K562 (cell line): ENCODE measurements around the gene EBF4. TPM values are rescaled to one million over a fixed set of nuclear protein-coding genes. Genes with fewer than 3 reads are reported as not detected.

Experiments used
- ATAC-seq: fragments of 200-7000 bp; cut with Tn5 transposase; 3 replicates; pipeline ENCODE4 v1.9.1; 2020; ENCODE audit warnings: moderate library complexity
- BruUV-seq: library from RNA; stranded (reverse); fragments of 400-500 nt; replicated peaks from 2 replicates; lab custom pipeline; 2021; lab: Mats Ljungman, UMichigan
- CTCF ChIA-PET: fragments of 300-600 bp; formaldehyde crosslinking; extraction: SDS; loops from one replicate; lab custom pipeline; 2021; ENCODE audit warnings: low intra/inter-chr PET ratio; lab: Yijun Ruan, JAX
- POLR2A ChIA-PET: fragments of 300-600, 350-650 bp; sonication (Branson Sonifier 250); formaldehyde crosslinking; extraction: SDS; loops from one replicate; lab custom pipeline; 2021; ENCODE audit warnings: antibody characterized with exemption, inconsistent platforms; lab: Yijun Ruan, JAX
- DNase-seq, 4 experiments: peaks; one replicate each; pipeline versions ENCODE4 v3.0.0 to v3.0.0-alpha.2; 2011 to 2018; ENCODE audit warnings: low spot score in 3 of 4, mixed read lengths in 3 of 4; ENCODE audit errors: extremely low read depth in 1 of 4
- FAIRE-seq: peaks from 2 replicates; lab custom pipeline; 2011; peaks lifted over from hg19 to GRCh38; lab: Jason Lieb, UNC
- H2AFZ ChIP-seq: 2 replicates; pipeline ENCODE4 v1.6.0; 2011; ENCODE audit warnings: low read depth, low read length, control low read depth, inconsistent platforms
- H3K27ac ChIP-seq: fragments of 200-600 bp; 3 replicates; pipeline ENCODE4 v1.8.0; 2011; ENCODE audit warnings: low read depth, mild to moderate bottlenecking, control low read depth, inconsistent platforms, low read length, moderate library complexity, mixed read lengths; ENCODE audit errors: extremely low read depth
- H3K27me3 ChIP-seq, 2 experiments: fragments of 300-600 bp in 1 of 2; 2 replicates in 1 of 2; 3 replicates in 1 of 2; pipeline versions ENCODE4 v1.6.0 to v1.8.0; 2011; ENCODE audit warnings: inconsistent platforms in 2 of 2, low read length in 2 of 2, mild to moderate bottlenecking in 1 of 2, mixed read lengths in 1 of 2, moderate library complexity in 1 of 2; ENCODE audit not compliant: control insufficient read depth in 2 of 2, insufficient read depth in 2 of 2
- H3K36me3 ChIP-seq: fragments of 300-600 bp; 3 replicates; pipeline ENCODE4 v1.8.0; 2011; ENCODE audit warnings: mild to moderate bottlenecking, low read length, inconsistent platforms; ENCODE audit not compliant: control insufficient read depth, insufficient read depth
- H3K4me1 ChIP-seq, 2 experiments: fragments of 200-600 bp in 1 of 2; replicated peaks in 1 of 2; 2 replicates in 1 of 2; 3 replicates in 1 of 2; pipeline versions ENCODE4 v1.5.1 to v1.8.0; 2011; ENCODE audit warnings: inconsistent platforms in 2 of 2, low read length in 2 of 2, mild to moderate bottlenecking in 1 of 2, mixed read lengths in 1 of 2, moderate library complexity in 1 of 2; ENCODE audit not compliant: control insufficient read depth in 2 of 2, insufficient read depth in 2 of 2
- H3K4me2 ChIP-seq: 2 replicates; pipeline ENCODE4 v1.6.1; 2011; ENCODE audit warnings: low read length, control low read depth, inconsistent platforms, mixed read lengths; ENCODE audit not compliant: insufficient read depth
- H3K4me3 ChIP-seq: fragments of 200-600 bp; sonication (generic), shearing (Covaris generic); 2 replicates; pipeline ENCODE4 v1.5.1; 2016; ENCODE audit warnings: control low read depth, inconsistent platforms
- H3K79me2 ChIP-seq: fragments of 200-600 bp; 3 replicates; pipeline ENCODE4 v1.8.0; 2011; ENCODE audit warnings: low read length, inconsistent platforms; ENCODE audit not compliant: control insufficient read depth, insufficient read depth
- H3K9ac ChIP-seq, 2 experiments: 2 replicates each; pipeline versions ENCODE4 v1.6.0 to v1.6.1; 2011; ENCODE audit warnings: low read depth in 2 of 2, low read length in 2 of 2, control low read depth in 1 of 2, inconsistent platforms in 1 of 2, mild to moderate bottlenecking in 1 of 2, mixed read lengths in 1 of 2; ENCODE audit not compliant: insufficient read depth in 1 of 2
- H3K9me1 ChIP-seq: one replicate; pipeline ENCODE4 v1.6.0; 2011; ENCODE audit warnings: inconsistent platforms, mild to moderate bottlenecking, low read length, moderate library complexity; ENCODE audit not compliant: control insufficient read depth, insufficient read depth
- H3K9me3 ChIP-seq: replicated peaks from 2 replicates; pipeline ENCODE4 v1.5.1; 2011; ENCODE audit warnings: low read depth, low read length, inconsistent platforms; ENCODE audit not compliant: control insufficient read depth, insufficient read depth
- H4K20me1 ChIP-seq: replicated peaks from 2 replicates; pipeline ENCODE4 v1.6.1; 2011; ENCODE audit warnings: low read length, inconsistent platforms, mixed read lengths; ENCODE audit not compliant: control insufficient read depth, insufficient read depth
- BRD4 ChIP-seq: fragments of 200-600 bp; sonication (generic); IDR thresholded peaks from 2 replicates; pipeline ENCODE4 v1.6.1; 2017; ENCODE audit warnings: inconsistent platforms
- CTCF ChIP-seq, 3 experiments: IDR thresholded peaks in 2 of 3; conservative IDR thresholded peaks in 1 of 3; 2 replicates each; pipeline ENCODE4 v1.5.1; 2011 to 2012; ENCODE audit warnings: low read length in 3 of 3, mild to moderate bottlenecking in 3 of 3, control low read depth in 2 of 3, improper control_type of control experiment in 1 of 3, inconsistent platforms in 1 of 3, low read depth in 1 of 3, mixed read lengths in 1 of 3, moderate library complexity in 1 of 3; ENCODE audit not compliant: insufficient read depth in 2 of 3
- CTCFL ChIP-seq: IDR thresholded peaks from 2 replicates; pipeline ENCODE4 v1.6.1; 2011; ENCODE audit warnings: borderline replicate concordance, low read depth, mild to moderate bottlenecking, moderate library complexity, low read length; ENCODE audit not compliant: insufficient read depth, poor library complexity, severe bottlenecking
- HDAC1 ChIP-seq, 2 experiments: fragments of 450-650 bp; IDR thresholded peaks; 2 replicates each; pipeline ENCODE4 v1.6.1; 2016 to 2017; ENCODE audit warnings: inconsistent platforms in 1 of 2, mild to moderate bottlenecking in 1 of 2, moderate library complexity in 1 of 2
- NRF1 ChIP-seq, 2 experiments: fragments of 450-650 bp; IDR thresholded peaks in 1 of 2; conservative IDR thresholded peaks in 1 of 2; 2 replicates each; pipeline ENCODE4 v1.6.1; 2014; ENCODE audit warnings: mild to moderate bottlenecking in 2 of 2
- PHB ChIP-seq: fragments of 250-450 bp; sonication (Bioruptor Pico); IDR thresholded peaks from 2 replicates; pipeline ENCODE4 v1.5.0; 2021
- POLR2AphosphoS2 ChIP-seq: IDR thresholded peaks from 2 replicates; pipeline ENCODE4 v1.6.1; 2012; ENCODE audit warnings: low read length, improper control_type of control experiment
- SMARCC2 ChIP-seq: fragments of 450-650 bp; IDR thresholded peaks from 2 replicates; pipeline ENCODE4 v1.6.1; 2017; ENCODE audit warnings: antibody characterized with exemption, moderate library complexity, mild to moderate bottlenecking, low read depth
- SRSF1 ChIP-seq: fragments of 200-400 bp; formaldehyde crosslinking; IDR thresholded peaks from 2 replicates; pipeline ENCODE4 v1.6.1; 2017; ENCODE audit warnings: mild to moderate bottlenecking, low read depth, low read length, moderate library complexity
- U2AF2 ChIP-seq: fragments of 200-400 bp; formaldehyde crosslinking; optimal IDR thresholded peaks from 2 replicates; pipeline ENCODE3; 2017; ENCODE audit warnings: low read depth, mild to moderate bottlenecking, low read length
- ZC3H4 ChIP-seq: sonication (generic); formaldehyde crosslinking; IDR thresholded peaks from 2 replicates; pipeline ENCODE4 v1.9.0; 2021; ENCODE audit warnings: missing genetic modification reagents, borderline replicate concordance
- WGBS: fragments of 100-300 bp; shearing (Covaris generic); methylation state at CpG from one replicate; pipeline ENCODE4 v1.1.6; 2016; ENCODE audit warnings: low coverage, mixed read lengths; ENCODE audit not compliant: insufficient coverage; ENCODE audit errors: missing lambda C conversion rate; 5-methylcytosine and 5-hydroxymethylcytosine counted together
- in situ Hi-C: fragments of 300-500 bp; cut with MboI; formaldehyde crosslinking; loops from 4 replicates; pipeline ENCODE4 v1.15.0; 2018; ENCODE audit warnings: inconsistent platforms, mixed read lengths
- intact Hi-C: fragments of 100-400 bp; cut with micrococcal nuclease; formaldehyde crosslinking; loops from 2 replicates; pipeline ENCODE4 v1.14.2; 2022
- polyA plus RNA-seq, 8 experiments: library from polyadenylated mRNA; depleted of rRNA in 4 of 8; stranded (reverse) in 5 of 8; unstranded in 3 of 8; fragments of >200 nt; fragmentation: Nextera tagmentation in 2 of 8; fragmentation: Illumina TruSeq in 1 of 8; extraction: Ambion mirVana in 2 of 8; extraction: Trizol in 1 of 8; gene quantifications; 2 replicates each; pipeline versions ENCODE4 v1.2.1 to v1.2.3, GENCODE V29; 2011 to 2014; ENCODE audit warnings: inconsistent platforms in 1 of 8, missing spikeins in 1 of 8
- total RNA-seq, 7 experiments: library from RNA; depleted of rRNA in 6 of 7; stranded (reverse); fragments of >200 nt in 6 of 7; fragmentation: Illumina TruSeq in 2 of 7; extraction: Trizol in 2 of 7; gene quantifications; 2 replicates each; pipeline versions ENCODE4 v1.2.1 to v1.2.3, GENCODE V29; 2011 to 2021; ENCODE audit warnings: low replicate concordance in 1 of 7
- TF ChIP-seq, protein P1 (sequence below): fragments of 450-650 bp; IDR thresholded peaks from 2 replicates; pipeline ENCODE4 v1.6.1; 2016; ENCODE audit warnings: low read depth, mild to moderate bottlenecking, moderate library complexity
- TF ChIP-seq, protein P2 (sequence below): fragments of 450-650 bp; IDR thresholded peaks from 2 replicates; pipeline ENCODE4 v1.6.1; 2016

Gene EBF4
- total and polyA plus RNA-seq, 9 of the 15 experiments (the other 6 are each of a cell fraction or from before 2014, with no cell fraction given): 0.09 TPM; not detected in 8

- TF ChIP-seq ZC3H4 (CRISPR knock-in tag) (no peak), BRD4 (no peak), PHB (CRISPR knock-in tag) (no peak), U2AF2 (no peak)
- TF ChIP-seq, protein P1, sequence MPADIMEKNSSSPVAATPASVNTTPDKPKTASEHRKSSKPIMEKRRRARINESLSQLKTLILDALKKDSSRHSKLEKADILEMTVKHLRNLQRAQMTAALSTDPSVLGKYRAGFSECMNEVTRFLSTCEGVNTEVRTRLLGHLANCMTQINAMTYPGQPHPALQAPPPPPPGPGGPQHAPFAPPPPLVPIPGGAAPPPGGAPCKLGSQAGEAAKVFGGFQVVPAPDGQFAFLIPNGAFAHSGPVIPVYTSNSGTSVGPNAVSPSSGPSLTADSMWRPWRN: no peak
Measured at GRCh38 chr20:2778602-2779321, 86.2 kb downstream of the EBF4 start (continued).

- no peak overlapping the region for H3K4me2 ChIP-seq
- WGBS: 0% methylated on average over 3 of the region's 3 CpGs
- H4K20me1 ChIP-seq: no peaks in the 10 kb centered on the region
- ATAC-seq (peak; percentile 70; the same call in 2 of the 3 replicates), FAIRE-seq (no peak), DNase-seq (no peak)
- CTCF ChIA-PET: no interaction called here
- no peak overlapping the region for H3K27ac ChIP-seq
- in situ Hi-C loops: no loop called here
- H3K9me1 ChIP-seq: no peaks in the 10 kb centered on the region
- H3K9me3 ChIP-seq: no peaks in the 10 kb centered on the region
- H3K79me2 ChIP-seq: no peaks in the 10 kb centered on the region
- no peak overlapping the region for H3K9ac ChIP-seq
- intact Hi-C loops: no loop called here
- no TSS peak for BruUV-seq
- no peaks in the 10 kb centered on the region for H3K36me3 ChIP-seq
- peaks cover 0 to 4% of the 10 kb centered on the region in 2 experiments; a peak in 2 of 5 replicates for H3K27me3 ChIP-seq
- no peak overlapping the region for H3K4me3 ChIP-seq
- POLR2A ChIA-PET: interaction anchor here (0.6 to 0.7 kb wide), 2 partner anchors 82 to 313 kb away, joined by 3 read pairs; no protein-coding TSS in a partner anchor
- H2AFZ ChIP-seq: no peak overlapping the region
- no peaks in the 10 kb centered on the region for H3K4me1 ChIP-seq
- TF ChIP-seq, protein P2, sequence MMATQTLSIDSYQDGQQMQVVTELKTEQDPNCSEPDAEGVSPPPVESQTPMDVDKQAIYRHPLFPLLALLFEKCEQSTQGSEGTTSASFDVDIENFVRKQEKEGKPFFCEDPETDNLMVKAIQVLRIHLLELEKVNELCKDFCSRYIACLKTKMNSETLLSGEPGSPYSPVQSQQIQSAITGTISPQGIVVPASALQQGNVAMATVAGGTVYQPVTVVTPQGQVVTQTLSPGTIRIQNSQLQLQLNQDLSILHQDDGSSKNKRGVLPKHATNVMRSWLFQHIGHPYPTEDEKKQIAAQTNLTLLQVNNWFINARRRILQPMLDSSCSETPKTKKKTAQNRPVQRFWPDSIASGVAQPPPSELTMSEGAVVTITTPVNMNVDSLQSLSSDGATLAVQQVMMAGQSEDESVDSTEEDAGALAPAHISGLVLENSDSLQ: peak; percentile 31; the same call in 1 of the 2 replicates
- TF ChIP-seq CTCFL (no peak), SRSF1 (no peak), SMARCC2 (no peak), NRF1 (conservative IDR thresholded peaks at IDR 0.05 in 1 of 2, IDR thresholded peaks at IDR 0.05 in 1 of 2) (no peak), POLR2AphosphoS2 (no peak), HDAC1 (IDR thresholded peaks at IDR 0.05) (no peak), CTCF (IDR thresholded peaks at IDR 0.05 in 2 of 3, conservative IDR thresholded peaks at IDR 0.05 in 1 of 3; ENCODE audit: insufficient read depth in 2 of 3, low read depth in 1 of 3, low read length in 3 of 3) (peak; percentile 5 to 28 (median 17); a peak in 1 of 6 replicates)
Measured at GRCh38 chr20:2780948-2781347, 88.4 kb downstream of the EBF4 start.
